SK-N-SH (cell line): Measurements from ENCODE around the gene C16orf74.

Source experiments
- CTCF ChIP-seq: fragments of 200-600 bp; sonication (generic); IDR thresholded peaks from 2 replicates; pipeline ENCODE4 v1.6.1; 2017; ENCODE audit warnings: antibody characterized with exemption, mild to moderate bottlenecking, moderate library complexity
- SIN3A ChIP-seq: IDR thresholded peaks from 2 replicates; pipeline ENCODE4 v1.6.1; 2012; ENCODE audit warnings: low read depth, mild to moderate bottlenecking, low read length, moderate library complexity, borderline replicate concordance

- TF ChIP-seq SIN3A (no peak), CTCF (no peak)
Measured at GRCh38 chr16:85679870-85680269, 71.0 kb downstream of the C16orf74 start.
